ENCODE results near the gene MYH3.
A peak's percentile ranks its signal among the peaks of the same experiment; 100 is the strongest.

GRCh38 chr17:10616502-10617119 lies 40.5 kb downstream of the MYH3 start:
- TF ChIP-seq CTCF (IDR thresholded peaks at IDR 0.05): peak; percentile 95
- TF ChIP-seq ZFX (IDR thresholded peaks at IDR 0.05; ENCODE audit: borderline replicate concordance): no peak
